Central memory CD4-positive, alpha-beta T cell (primary cell): Measurements from ENCODE around the gene ITGB6.

ENCODE experiments used
- DNase-seq: peaks from one replicate; pipeline ENCODE4 v3.0.0; 2022
- total RNA-seq, 3 experiments: gene quantifications; one replicate each; lab custom pipeline; 2026; lab: John Stamatoyannopoulos, UW

Gene ITGB6
- 0 reads per million in 3 experiments for total RNA-seq

- DNase-seq = no peak
Observed at GRCh38 chr2:160199683-160200389, at the start of gene ITGB6. TSS of gene ITGB6 (minus strand) at chr2:160200272. CDS start at chr2:160200063, 209 bp downstream.

GRCh38 chr2:160247296-160248035, 47.4 kb upstream of the ITGB6 start:
- no peak for DNase-seq

- no peak for DNase-seq
Observed at GRCh38 chr2:160246356-160246755, 46.3 kb upstream of the ITGB6 start.

GRCh38 chr2:160245614-160246155, 45.6 kb upstream of the ITGB6 start:
- no peak for DNase-seq

GRCh38 chr2:160242893-160243564, 43.0 kb upstream of the ITGB6 start:
- DNase-seq = no peak

- DNase-seq = no peak
Observed at GRCh38 chr2:160241251-160242137, 41.4 kb upstream of the ITGB6 start.

- DNase-seq = no peak
Observed at GRCh38 chr2:160239436-160239835, 39.4 kb upstream of the ITGB6 start.

- DNase-seq = no peak
Observed at GRCh38 chr2:160238392-160238791, 38.3 kb upstream of the ITGB6 start.

- no peak for DNase-seq
Observed at GRCh38 chr2:160232905-160233475, 32.9 kb upstream of the ITGB6 start.

GRCh38 chr2:160229591-160229990, 29.5 kb upstream of the ITGB6 start:
- DNase-seq = no peak

GRCh38 chr2:160228141-160228917, 28.3 kb upstream of the ITGB6 start:
- DNase-seq = no peak

GRCh38 chr2:160227293-160227915, 27.3 kb upstream of the ITGB6 start:
- DNase-seq = no peak

- no peak for DNase-seq
Observed at GRCh38 chr2:160226367-160226766, 26.3 kb upstream of the ITGB6 start.

- DNase-seq = no peak
Observed at GRCh38 chr2:160225722-160226121, 25.6 kb upstream of the ITGB6 start.

- no peak for DNase-seq
Observed at GRCh38 chr2:160224507-160224906, 24.4 kb upstream of the ITGB6 start.

- no peak for DNase-seq
Observed at GRCh38 chr2:160224060-160224459, 24.0 kb upstream of the ITGB6 start.

- DNase-seq = no peak
Observed at GRCh38 chr2:160223560-160223959, 23.5 kb upstream of the ITGB6 start.

GRCh38 chr2:160222546-160223283, 22.6 kb upstream of the ITGB6 start:
- no peak for DNase-seq

GRCh38 chr2:160221391-160222276, 21.6 kb upstream of the ITGB6 start:
- DNase-seq = no peak
